ENCODE measurements around the gene MPIG6B.

GRCh38 chr6:31760790-31761189, 37.6 kb downstream of the MPIG6B start:
- TF ChIP-seq EZH2 (IDR thresholded peaks at IDR 0.05; ENCODE audit: insufficient read depth, poor library complexity, severe bottlenecking) (no peak), EZH2phosphoT487 (IDR thresholded peaks at IDR 0.05; ENCODE audit: insufficient read depth, low read depth) (no peak)

All from GM23248 (cell line).